HG02943 (cell line): ENCODE data around the gene FBXL19.
"Not testable (repeated sequence)": the region's sequence is repeated elsewhere in the genome, so short reads cannot be mapped to it uniquely, and the experiment has no call there.

Experiments used
- ATAC-seq: cut with Tn5 transposase; IDR thresholded peaks from one replicate; pipeline ENCODE4 v1.9.1; 2021; ENCODE audit warnings: mild to moderate bottlenecking, low read depth, moderate library complexity; ENCODE audit not compliant: unreplicated experiment

The FBXL19 gene

GRCh38 chr16:30923554-30924075 is at the start of gene FBXL19:
FBXL19 (plus strand) TSS chr16:30923572; CDS start chr16:30925755, 2,183 bp downstream.
- no peak for ATAC-seq

- ATAC-seq, result no peak
Measured at GRCh38 chr16:30874244-30874820, 49.0 kb upstream of the FBXL19 start.

GRCh38 chr16:30874821-30875717 is 48.3 kb upstream of the FBXL19 start:
- peak; percentile 85 for ATAC-seq

GRCh38 chr16:30875871-30876801 is 47.2 kb upstream of the FBXL19 start:
- ATAC-seq, result no peak

- no peak for ATAC-seq
Measured at GRCh38 chr16:30876867-30877266, 46.5 kb upstream of the FBXL19 start.

- ATAC-seq, result no peak
Measured at GRCh38 chr16:30882429-30883310, 40.7 kb upstream of the FBXL19 start.

- ATAC-seq, result no peak
Measured at GRCh38 chr16:30884760-30885159, 38.6 kb upstream of the FBXL19 start.

- ATAC-seq, result no peak
Measured at GRCh38 chr16:30885196-30885595, 38.2 kb upstream of the FBXL19 start.

- no peak for ATAC-seq
Measured at GRCh38 chr16:30886145-30886544, 37.2 kb upstream of the FBXL19 start.

GRCh38 chr16:30887927-30888326 is 35.4 kb upstream of the FBXL19 start:
- ATAC-seq, result no peak

- ATAC-seq, result no peak
Measured at GRCh38 chr16:30888856-30889499, 34.4 kb upstream of the FBXL19 start.

GRCh38 chr16:30889721-30890120 is 33.7 kb upstream of the FBXL19 start:
- no peak for ATAC-seq

GRCh38 chr16:30891043-30891823 is 32.1 kb upstream of the FBXL19 start:
- not testable (repeated sequence) for ATAC-seq

GRCh38 chr16:30892670-30893416 is 30.5 kb upstream of the FBXL19 start:
- ATAC-seq, result no peak

- ATAC-seq, result peak; percentile 6
Measured at GRCh38 chr16:30893417-30893743, 30.0 kb upstream of the FBXL19 start.

GRCh38 chr16:30893744-30894539 is 29.4 kb upstream of the FBXL19 start, which contains the start of gene BCL7C:
BCL7C (minus strand) TSS chr16:30894077; CDS start chr16:30893944, 133 bp downstream.
- ATAC-seq, result peak; percentile 64
